K562 (cell line): Measurements from ENCODE around the gene PRR35. TPM values are rescaled to one million over a fixed set of nuclear protein-coding genes. Genes with fewer than 3 reads are reported as not detected.
A peak's percentile ranks its signal among the peaks of the same experiment; 100 is the strongest.

Experiments
- BRF1 ChIP-seq: IDR thresholded peaks from 3 replicates; pipeline ENCODE4 v1.6.1; 2011; ENCODE audit warnings: borderline replicate concordance, mild to moderate bottlenecking; ENCODE audit not compliant: insufficient read length; ENCODE audit errors: extremely low read depth
- CEBPG ChIP-seq, 3 experiments: fragments of 200-800 bp in 1 of 3; sonication (Bioruptor generic) in 1 of 3; sonication (generic) in 1 of 3; formaldehyde crosslinking in 1 of 3; IDR thresholded peaks in 2 of 3; conservative IDR thresholded peaks in 1 of 3; 2 replicates each; pipeline versions ENCODE4 v1.6.1 to v1.8.0; 2016 to 2022; ENCODE audit warnings: missing compliant biosample characterization in 2 of 3, missing genetic modification characterization in 2 of 3, mild to moderate bottlenecking in 1 of 3, missing genetic modification reagents in 1 of 3
- CHD2 ChIP-seq: IDR thresholded peaks from 2 replicates; pipeline ENCODE4 v1.6.1; 2011; ENCODE audit warnings: low read depth, low read length
- E2F1 ChIP-seq: sonication (generic); formaldehyde crosslinking; IDR thresholded peaks from 2 replicates; pipeline ENCODE4 v1.8.1; 2023; ENCODE audit warnings: mild to moderate bottlenecking, missing genetic modification reagents, moderate library complexity
- EHMT2 ChIP-seq: fragments of 450-650 bp; IDR thresholded peaks from 2 replicates; pipeline ENCODE4 v1.6.1; 2018; ENCODE audit warnings: antibody characterized with exemption
- GABPA ChIP-seq: fragments of 200-800 bp; sonication (Bioruptor generic); conservative IDR thresholded peaks from 2 replicates; pipeline ENCODE4 v1.6.1; 2016; ENCODE audit warnings: low read depth, missing genetic modification characterization, missing compliant biosample characterization
- GATA2 ChIP-seq: sonication (generic); formaldehyde crosslinking; IDR thresholded peaks from 2 replicates; pipeline ENCODE4 v1.4.0; 2020; ENCODE audit warnings: mild to moderate bottlenecking, missing genetic modification reagents
- GATAD2A ChIP-seq: fragments of 450-650 bp; IDR thresholded peaks from 2 replicates; pipeline ENCODE4 v1.6.1; 2017
- HCFC1 ChIP-seq: IDR thresholded peaks from 2 replicates; pipeline ENCODE4 v1.6.1; 2012; ENCODE audit warnings: low read depth, low read length, improper control_type of control experiment
- HNRNPK ChIP-seq: fragments of 200-400 bp; formaldehyde crosslinking; IDR thresholded peaks from one replicate; pipeline ENCODE4 v1.6.1; 2018; ENCODE audit warnings: mild to moderate bottlenecking, low read depth, low read length; ENCODE audit not compliant: poor library complexity, severe bottlenecking
- MBD1 ChIP-seq: fragments of 250-450 bp; sonication (Bioruptor Pico); IDR thresholded peaks from 2 replicates; pipeline ENCODE4 v1.8.0; 2022; ENCODE audit warnings: inconsistent platforms
- MECOM ChIP-seq: fragments of 250-450 bp; sonication (Bioruptor Pico); IDR thresholded peaks from 2 replicates; pipeline ENCODE4 v1.8.0; 2022; ENCODE audit warnings: inconsistent platforms
- MTA2 ChIP-seq: fragments of 450-650 bp; IDR thresholded peaks from 2 replicates; pipeline ENCODE4 v1.6.1; 2016; ENCODE audit warnings: low read depth
- NCOA1 ChIP-seq: fragments of 450-650 bp; IDR thresholded peaks from 2 replicates; pipeline ENCODE4 v1.6.1; 2016; ENCODE audit warnings: low read depth
- NCOA2 ChIP-seq, 2 experiments: fragments of 450-650 bp; IDR thresholded peaks; 2 replicates each; pipeline ENCODE4 v1.6.1; 2018; ENCODE audit warnings: mild to moderate bottlenecking in 2 of 2, moderate library complexity in 1 of 2; ENCODE audit not compliant: partially characterized antibody in 2 of 2
- POLR3A ChIP-seq: IDR thresholded peaks from 2 replicates; pipeline ENCODE4 v1.6.1; 2011; ENCODE audit warnings: borderline replicate concordance, mild to moderate bottlenecking, moderate library complexity; ENCODE audit not compliant: insufficient read length, insufficient read depth; ENCODE audit errors: extremely low read depth
- POU5F1 ChIP-seq: fragments of 150-350 bp; IDR thresholded peaks from 2 replicates; pipeline ENCODE4 v1.6.1; 2014; ENCODE audit warnings: borderline replicate concordance, low read length, low read depth, mild to moderate bottlenecking; ENCODE audit not compliant: partially characterized antibody
- RAD21 ChIP-seq, 2 experiments: fragments of 250-450 bp in 1 of 2; fragments of 450-650 bp in 1 of 2; sonication (Bioruptor Pico) in 1 of 2; formaldehyde crosslinking in 1 of 2; IDR thresholded peaks in 1 of 2; conservative IDR thresholded peaks in 1 of 2; 2 replicates each; pipeline versions ENCODE4 v1.4.0 to v1.8.0; 2020 to 2022; ENCODE audit warnings: mild to moderate bottlenecking in 2 of 2, moderate library complexity in 1 of 2
- RBM17 ChIP-seq: fragments of 200-400 bp; formaldehyde crosslinking; IDR thresholded peaks from 2 replicates; pipeline ENCODE4 v1.6.1; 2017; ENCODE audit warnings: low read depth, mild to moderate bottlenecking, low read length, borderline replicate concordance
- RBM39 ChIP-seq: fragments of 200-400 bp; formaldehyde crosslinking; optimal IDR thresholded peaks from 2 replicates; pipeline ENCODE3; 2018; ENCODE audit warnings: low read depth, low read length
- STAT6 ChIP-seq: sonication (generic); formaldehyde crosslinking; IDR thresholded peaks from 2 replicates; pipeline ENCODE4 v1.8.1; 2023; ENCODE audit warnings: mild to moderate bottlenecking, missing genetic modification reagents
- TCF7L2 ChIP-seq: fragments of 150-350 bp; IDR thresholded peaks from 2 replicates; pipeline ENCODE4 v1.6.1; 2016; ENCODE audit warnings: low read depth, mild to moderate bottlenecking, low read length, moderate library complexity
- ZNF232 ChIP-seq: sonication (generic); formaldehyde crosslinking; IDR thresholded peaks from 2 replicates; pipeline ENCODE4 v1.8.0; 2022; ENCODE audit warnings: mild to moderate bottlenecking, missing genetic modification reagents
- polyA plus RNA-seq, 8 experiments: library from polyadenylated mRNA; depleted of rRNA in 4 of 8; stranded (reverse) in 5 of 8; unstranded in 3 of 8; fragments of >200 nt; fragmentation: Nextera tagmentation in 2 of 8; fragmentation: Illumina TruSeq in 1 of 8; extraction: Ambion mirVana in 2 of 8; extraction: Trizol in 1 of 8; gene quantifications; 2 replicates each; pipeline versions ENCODE4 v1.2.1 to v1.2.3, GENCODE V29; 2011 to 2014; ENCODE audit warnings: inconsistent platforms in 1 of 8, missing spikeins in 1 of 8
- total RNA-seq, 7 experiments: library from RNA; depleted of rRNA in 6 of 7; stranded (reverse); fragments of >200 nt in 6 of 7; fragmentation: Illumina TruSeq in 2 of 7; extraction: Trizol in 2 of 7; gene quantifications; 2 replicates each; pipeline versions ENCODE4 v1.2.1 to v1.2.3, GENCODE V29; 2011 to 2021; ENCODE audit warnings: low replicate concordance in 1 of 7

The PRR35 gene
- total and polyA plus RNA-seq, 9 of the 15 experiments (the other 6 are each of a cell fraction or from before 2014, with no cell fraction given), result 0.17 to 0.45 (median 0.21) TPM; not detected in 5

- TF ChIP-seq STAT6 (CRISPR knock-in tag), result no peak
- no peak for TF ChIP-seq RBM17
- TF ChIP-seq POLR3A, result no peak
- no peak for TF ChIP-seq TCF7L2
- TF ChIP-seq MECOM, result no peak
- TF ChIP-seq CHD2, result no peak
- TF ChIP-seq HNRNPK, result no peak
- TF ChIP-seq GATAD2A, result 0 out of 2 replicates have a peak, but pooled peaks have one; percentile 47
- no peak for TF ChIP-seq RBM39
- TF ChIP-seq E2F1, result 0 out of 2 replicates have a peak, but pooled peaks have one; percentile 49
- TF ChIP-seq HCFC1, result 0 out of 2 replicates have a peak, but pooled peaks have one; percentile 17
- TF ChIP-seq RAD21 (CRISPR knock-in tag; conservative IDR thresholded peaks at IDR 0.05 in 1 of 2, IDR thresholded peaks at IDR 0.05 in 1 of 2), result peak; percentile 88 to 92
- 0 out of 2 replicates have a peak, but pooled peaks have one; percentile 22 for TF ChIP-seq MTA2
- no peak for TF ChIP-seq GABPA
- no peak for TF ChIP-seq MBD1 (CRISPR knock-in tag)
- TF ChIP-seq POU5F1, result no peak
- TF ChIP-seq CEBPG (CRISPR knock-in tag; IDR thresholded peaks at IDR 0.05), result no peak
- TF ChIP-seq CEBPG (tag; conservative IDR thresholded peaks at IDR 0.05 in 1 of 2, IDR thresholded peaks at IDR 0.05 in 1 of 2), result no peak
- TF ChIP-seq EHMT2, result no peak
- no peak for TF ChIP-seq BRF1
- TF ChIP-seq NCOA2 (IDR thresholded peaks at IDR 0.05; ENCODE audit: partially characterized antibody in 2 of 2), result no peak
- TF ChIP-seq ZNF232 (CRISPR knock-in tag), result no peak
- peak; percentile 80 for TF ChIP-seq GATA2 (CRISPR knock-in tag)
- peak; percentile 51; the same call in 1 of the 2 replicates for TF ChIP-seq NCOA1
These were observed 18.7 kb downstream of the PRR35 start (continued) for GRCh38 chr16:578870-579405.
